GM12801 (cell line): ENCODE data around the gene VWF.

Source experiments
- CTCF ChIP-seq: IDR thresholded peaks from one replicate; pipeline ENCODE4 v1.5.1; 2011; ENCODE audit warnings: control low read depth; ENCODE audit not compliant: insufficient read length; ENCODE audit errors: extremely low read depth

Gene VWF

GRCh38 chr12:6083601-6084000 is 40.9 kb downstream of the VWF start:
- no peak for TF ChIP-seq CTCF

GRCh38 chr12:6082613-6083012 is 41.9 kb downstream of the VWF start:
- TF ChIP-seq CTCF: no peak

GRCh38 chr12:6080149-6081045 is 44.1 kb downstream of the VWF start:
- no peak for TF ChIP-seq CTCF

GRCh38 chr12:6078398-6079096 is 45.9 kb downstream of the VWF start:
- no peak for TF ChIP-seq CTCF

GRCh38 chr12:6077692-6078083 is 46.8 kb downstream of the VWF start:
- no peak for TF ChIP-seq CTCF

GRCh38 chr12:6076776-6077691 is 47.4 kb downstream of the VWF start:
- no peak for TF ChIP-seq CTCF

GRCh38 chr12:6076346-6076745 is 48.1 kb downstream of the VWF start:
- TF ChIP-seq CTCF: no peak
